Caco-2 (cell line): ENCODE measurements around the gene ARHGAP8. TPM values are rescaled to one million over a fixed set of nuclear protein-coding genes. Genes with fewer than 3 reads are reported as not detected.

Experiments used
- BruUV-seq: library from RNA; stranded (reverse); fragments of 400-500 nt; replicated peaks from 2 replicates; lab custom pipeline; 2021; lab: Mats Ljungman, UMichigan
- CTCF ChIA-PET: fragments of 300-600 bp; sonication (Branson Sonifier 250); formaldehyde crosslinking; loops from one replicate; lab custom pipeline; 2022; ENCODE audit warnings: antibody characterized with exemption; lab: Charles Lee
- POLR2A ChIA-PET: fragments of 300-600 bp; sonication (Branson Sonifier 250); formaldehyde crosslinking; loops from one replicate; lab custom pipeline; 2022; ENCODE audit warnings: antibody characterized with exemption; lab: Charles Lee
- DNase-seq, 2 experiments: peaks; one replicate each; pipeline versions ENCODE4 v3.0.0 to v3.0.0-alpha.2; 2020 to 2022
- H3K27me3 ChIP-seq: replicated peaks from 2 replicates; pipeline ENCODE4 v1.6.0; 2011; ENCODE audit warnings: low read length; ENCODE audit not compliant: control insufficient read depth, insufficient read depth
- H3K36me3 ChIP-seq: 2 replicates; pipeline ENCODE4 v1.5.1; 2011; ENCODE audit warnings: low read length; ENCODE audit not compliant: control insufficient read depth, insufficient read depth
- H3K4me1 ChIP-seq: fragments of 250-450 bp; sonication (Bioruptor Pico); 2 replicates; pipeline ENCODE4 v1.5.1; 2020; ENCODE audit warnings: mild to moderate bottlenecking
- H3K4me3 ChIP-seq: 2 replicates; pipeline ENCODE4 v1.5.1; 2011; ENCODE audit warnings: low read depth, mild to moderate bottlenecking, control low read depth, low read length
- H3K9me3 ChIP-seq: fragments of 250-450 bp; sonication (Bioruptor Pico); 2 replicates; pipeline ENCODE4 v1.5.1; 2020; ENCODE audit warnings: mild to moderate bottlenecking, moderate library complexity
- H3K27ac Mint-ChIP-seq: one replicate; pipeline ENCODE4 v1.8.0; 2022; ENCODE audit warnings: mixed read lengths; ENCODE audit not compliant: unreplicated experiment
- H3K27me3 Mint-ChIP-seq: one replicate; pipeline ENCODE4 v1.8.0; 2022; ENCODE audit warnings: mixed read lengths; ENCODE audit not compliant: insufficient read depth, unreplicated experiment
- H3K36me3 Mint-ChIP-seq: one replicate; pipeline ENCODE4 v1.8.0; 2022; ENCODE audit warnings: mild to moderate bottlenecking, mixed read lengths; ENCODE audit not compliant: insufficient read depth, unreplicated experiment
- H3K4me1 Mint-ChIP-seq: one replicate; pipeline ENCODE4 v1.8.0; 2022; ENCODE audit warnings: low read depth, mixed read lengths; ENCODE audit not compliant: unreplicated experiment
- H3K4me3 Mint-ChIP-seq: one replicate; pipeline ENCODE4 v1.8.0; 2022; ENCODE audit warnings: mild to moderate bottlenecking, moderate library complexity, mixed read lengths; ENCODE audit not compliant: unreplicated experiment
- H3K9me3 Mint-ChIP-seq: one replicate; pipeline ENCODE4 v1.8.0; 2022; ENCODE audit warnings: mixed read lengths; ENCODE audit not compliant: unreplicated experiment
- intact Hi-C: fragments of 100-400 bp; cut with micrococcal nuclease; formaldehyde crosslinking; loops from one replicate; pipeline ENCODE4 v1.10.0; 2022; ENCODE audit not compliant: unreplicated experiment
- total RNA-seq: library from RNA; stranded (reverse); gene quantifications from 2 replicates; pipeline ENCODE4 v1.2.3, GENCODE V29; 2022
- TF ChIP-seq, protein P1 (sequence below), 2 experiments: fragments of 200-600 bp in 1 of 2; IDR thresholded peaks; 1 replicate in 1 of 2; 2 replicates in 1 of 2; pipeline versions ENCODE4 v1.5.1 to v1.8.0; 2011 to 2022; ENCODE audit warnings: antibody characterized with exemption in 1 of 2, control low read depth in 1 of 2, inconsistent platforms in 1 of 2, low read depth in 1 of 2, low read length in 1 of 2, mild to moderate bottlenecking in 1 of 2, moderate library complexity in 1 of 2; ENCODE audit not compliant: insufficient read depth in 1 of 2, severe bottlenecking in 1 of 2, unreplicated experiment in 1 of 2

The ARHGAP8 gene
- total RNA-seq, 1 experiment from 2014 or later = 81.5 TPM

DNA sequence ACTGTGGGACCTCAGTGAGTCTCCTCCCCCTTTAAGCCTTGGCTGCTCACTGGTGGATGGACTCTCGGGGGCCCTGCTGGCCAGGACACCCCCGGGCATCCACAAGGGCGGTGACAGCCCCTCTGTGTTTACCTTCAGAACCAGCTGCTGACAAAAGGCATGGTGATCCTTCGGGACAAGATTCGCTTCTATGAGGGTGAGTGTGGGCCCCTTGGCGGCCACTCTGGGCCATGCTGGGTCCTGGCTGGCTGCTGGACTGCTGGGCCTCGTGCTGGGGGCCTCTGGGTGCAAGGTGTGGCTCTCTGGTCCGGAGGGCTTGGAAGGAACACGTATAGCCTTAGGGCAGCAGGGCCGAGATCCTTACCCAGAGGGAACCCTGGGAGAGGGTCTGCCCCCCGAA lies 25.9 kb upstream of the ARHGAP8 start:
- intact Hi-C loops = no loop called here
- Mint-ChIP-seq H3K27me3 (no peaks in the 10 kb centered on the region), H3K9me3 (no peaks in the 10 kb centered on the region), H3K4me3 (no peak overlapping the region), H3K27ac (no peak overlapping the region), H3K4me1 (peaks cover 6% of the 10 kb centered on the region), H3K36me3 (peaks cover 69% of the 10 kb centered on the region)
- Histone ChIP-seq H3K4me1 (peaks cover 46% of the 10 kb centered on the region), H3K9me3 (no peaks in the 10 kb centered on the region), H3K36me3 (peaks cover 5% of the 10 kb centered on the region), H3K27me3 (no peaks in the 10 kb centered on the region), H3K4me3 (no peak overlapping the region)
- ChIA-PET POLR2A (no interaction called here), CTCF (no interaction called here)
- no peak for DNase-seq
- TF ChIP-seq, protein P1, sequence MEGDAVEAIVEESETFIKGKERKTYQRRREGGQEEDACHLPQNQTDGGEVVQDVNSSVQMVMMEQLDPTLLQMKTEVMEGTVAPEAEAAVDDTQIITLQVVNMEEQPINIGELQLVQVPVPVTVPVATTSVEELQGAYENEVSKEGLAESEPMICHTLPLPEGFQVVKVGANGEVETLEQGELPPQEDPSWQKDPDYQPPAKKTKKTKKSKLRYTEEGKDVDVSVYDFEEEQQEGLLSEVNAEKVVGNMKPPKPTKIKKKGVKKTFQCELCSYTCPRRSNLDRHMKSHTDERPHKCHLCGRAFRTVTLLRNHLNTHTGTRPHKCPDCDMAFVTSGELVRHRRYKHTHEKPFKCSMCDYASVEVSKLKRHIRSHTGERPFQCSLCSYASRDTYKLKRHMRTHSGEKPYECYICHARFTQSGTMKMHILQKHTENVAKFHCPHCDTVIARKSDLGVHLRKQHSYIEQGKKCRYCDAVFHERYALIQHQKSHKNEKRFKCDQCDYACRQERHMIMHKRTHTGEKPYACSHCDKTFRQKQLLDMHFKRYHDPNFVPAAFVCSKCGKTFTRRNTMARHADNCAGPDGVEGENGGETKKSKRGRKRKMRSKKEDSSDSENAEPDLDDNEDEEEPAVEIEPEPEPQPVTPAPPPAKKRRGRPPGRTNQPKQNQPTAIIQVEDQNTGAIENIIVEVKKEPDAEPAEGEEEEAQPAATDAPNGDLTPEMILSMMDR (IDR thresholded peaks at IDR 0.05; ENCODE audit: insufficient read depth in 1 of 2, low read depth in 1 of 2, low read length in 1 of 2, severe bottlenecking in 1 of 2, unreplicated experiment in 1 of 2) = no peak
- BruUV-seq = no TSS peak

DNA sequence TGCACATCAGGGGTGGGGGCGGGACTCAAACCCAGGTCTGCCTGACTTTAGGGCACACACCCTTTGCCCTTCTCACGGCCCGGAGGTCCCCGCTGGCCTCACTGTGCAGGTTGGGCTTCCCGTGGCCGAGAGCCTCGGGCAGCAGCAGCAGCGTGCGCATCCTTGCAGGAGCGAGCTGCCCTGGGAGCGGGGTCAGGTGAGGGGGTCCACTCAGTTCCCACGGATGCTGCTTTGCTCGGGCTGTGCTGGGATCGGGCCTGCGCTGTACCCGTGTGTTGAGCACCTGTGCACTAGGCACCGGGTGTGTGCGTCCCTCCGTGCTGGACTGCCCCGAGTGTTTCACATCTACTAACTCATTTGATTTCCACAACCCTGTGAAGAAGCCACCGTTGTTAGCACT lies 25.2 kb upstream of the ARHGAP8 start:
- Histone ChIP-seq H3K4me3 (no peak overlapping the region), H3K4me1 (peaks cover 42% of the 10 kb centered on the region), H3K9me3 (no peaks in the 10 kb centered on the region), H3K36me3 (peaks cover 3% of the 10 kb centered on the region), H3K27me3 (no peaks in the 10 kb centered on the region)
- DNase-seq = no peak
- TF ChIP-seq, protein P1 (IDR thresholded peaks at IDR 0.05; ENCODE audit: insufficient read depth in 1 of 2, low read depth in 1 of 2, low read length in 1 of 2, severe bottlenecking in 1 of 2, unreplicated experiment in 1 of 2) = no peak
- ChIA-PET POLR2A (no interaction called here), CTCF (no interaction called here)
- peaks cover 70% of the 10 kb centered on the region for H3K36me3 Mint-ChIP-seq
- peaks cover 6% of the 10 kb centered on the region for H3K4me1 Mint-ChIP-seq
- no peaks in the 10 kb centered on the region for H3K27me3 Mint-ChIP-seq
- H3K4me3 Mint-ChIP-seq = no peak overlapping the region
- H3K27ac Mint-ChIP-seq = no peak overlapping the region
- intact Hi-C loops = no loop called here
- H3K9me3 Mint-ChIP-seq = no peaks in the 10 kb centered on the region
- BruUV-seq = no TSS peak

DNA sequence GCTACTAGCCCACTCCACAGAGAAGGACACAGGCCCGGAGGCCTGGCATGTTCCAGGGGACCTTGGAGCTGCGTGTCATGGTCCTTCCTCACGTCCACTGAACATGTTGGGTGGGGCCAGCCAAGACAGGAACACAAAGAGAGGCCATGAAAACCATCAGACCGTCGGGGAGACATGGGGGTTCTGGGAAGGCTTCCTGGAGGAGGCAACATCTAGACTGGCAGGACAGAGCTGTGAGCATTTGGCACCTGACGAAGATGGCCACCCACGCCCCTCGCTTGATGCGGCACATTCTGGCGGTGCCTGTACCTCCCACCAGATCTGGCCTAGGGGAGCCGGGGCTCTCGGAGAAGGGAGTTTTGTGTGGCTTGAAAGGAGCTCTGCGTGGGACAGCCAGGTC lies 24.7 kb upstream of the ARHGAP8 start:
- ChIA-PET CTCF (no interaction called here), POLR2A (interaction anchor here (0.6 kb wide), 1 partner anchor 244 kb away, joined by 3 read pairs; no protein-coding TSS in a partner anchor)
- Mint-ChIP-seq H3K27me3 (no peaks in the 10 kb centered on the region), H3K4me3 (no peak overlapping the region), H3K36me3 (peaks cover 75% of the 10 kb centered on the region), H3K27ac (peak overlapping the region; percentile 53), H3K4me1 (peaks cover 6% of the 10 kb centered on the region), H3K9me3 (no peaks in the 10 kb centered on the region)
- Histone ChIP-seq H3K27me3 (no peaks in the 10 kb centered on the region), H3K9me3 (no peaks in the 10 kb centered on the region), H3K4me3 (no peak overlapping the region), H3K4me1 (peaks cover 37% of the 10 kb centered on the region), H3K36me3 (peaks cover 3% of the 10 kb centered on the region)
- TF ChIP-seq, protein P1 (IDR thresholded peaks at IDR 0.05; ENCODE audit: insufficient read depth in 1 of 2, low read depth in 1 of 2, low read length in 1 of 2, severe bottlenecking in 1 of 2, unreplicated experiment in 1 of 2) = no peak
- no TSS peak for BruUV-seq
- intact Hi-C loops = no loop called here
- DNase-seq = no peak
